ENCODE measurements around the gene FAM3D. TPM values are rescaled to one million over a fixed set of nuclear protein-coding genes. Genes with fewer than 3 reads are reported as not detected.

The FAM3D gene
- polyA plus RNA-seq, 1 of the 3 experiments (the other 2 are of a cell fraction), result not detected

GRCh38 chr3:58661836-58662420 lies 4.6 kb downstream of the FAM3D start:
- H3F3A ChIP-seq (replicated peaks; ENCODE audit: insufficient read depth), result no peaks in the 10 kb centered on the region
- no peak for TF ChIP-seq PBX3 (IDR thresholded peaks at IDR 0.05)
- TF ChIP-seq, protein P1, sequence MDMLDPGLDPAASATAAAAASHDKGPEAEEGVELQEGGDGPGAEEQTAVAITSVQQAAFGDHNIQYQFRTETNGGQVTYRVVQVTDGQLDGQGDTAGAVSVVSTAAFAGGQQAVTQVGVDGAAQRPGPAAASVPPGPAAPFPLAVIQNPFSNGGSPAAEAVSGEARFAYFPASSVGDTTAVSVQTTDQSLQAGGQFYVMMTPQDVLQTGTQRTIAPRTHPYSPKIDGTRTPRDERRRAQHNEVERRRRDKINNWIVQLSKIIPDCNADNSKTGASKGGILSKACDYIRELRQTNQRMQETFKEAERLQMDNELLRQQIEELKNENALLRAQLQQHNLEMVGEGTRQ (IDR thresholded peaks at IDR 0.05; ENCODE audit: borderline replicate concordance, low read depth, low read length), result no peak
- TF ChIP-seq SIN3A (IDR thresholded peaks at IDR 0.05; ENCODE audit: borderline replicate concordance, low read depth, low read length), result no peak
- no peak for TF ChIP-seq JUND (IDR thresholded peaks at IDR 0.05)
- TF ChIP-seq SMC3 (IDR thresholded peaks at IDR 0.05; ENCODE audit: low read depth, low read length), result no peak
- TF ChIP-seq MEF2A (IDR thresholded peaks at IDR 0.05; ENCODE audit: borderline replicate concordance, low read depth), result no peak
- TF ChIP-seq RXRA (IDR thresholded peaks at IDR 0.05; ENCODE audit: borderline replicate concordance, low read depth), result no peak
- TF ChIP-seq MXI1 (IDR thresholded peaks at IDR 0.05; ENCODE audit: low read depth, low read length), result no peak
- no peak for TF ChIP-seq CTCF (IDR thresholded peaks at IDR 0.05)
- TF ChIP-seq RFX5 (IDR thresholded peaks at IDR 0.05; ENCODE audit: low read length), result no peak
- no peak for TF ChIP-seq NFIC (IDR thresholded peaks at IDR 0.05; ENCODE audit: borderline replicate concordance)
- TF ChIP-seq, protein P2, sequence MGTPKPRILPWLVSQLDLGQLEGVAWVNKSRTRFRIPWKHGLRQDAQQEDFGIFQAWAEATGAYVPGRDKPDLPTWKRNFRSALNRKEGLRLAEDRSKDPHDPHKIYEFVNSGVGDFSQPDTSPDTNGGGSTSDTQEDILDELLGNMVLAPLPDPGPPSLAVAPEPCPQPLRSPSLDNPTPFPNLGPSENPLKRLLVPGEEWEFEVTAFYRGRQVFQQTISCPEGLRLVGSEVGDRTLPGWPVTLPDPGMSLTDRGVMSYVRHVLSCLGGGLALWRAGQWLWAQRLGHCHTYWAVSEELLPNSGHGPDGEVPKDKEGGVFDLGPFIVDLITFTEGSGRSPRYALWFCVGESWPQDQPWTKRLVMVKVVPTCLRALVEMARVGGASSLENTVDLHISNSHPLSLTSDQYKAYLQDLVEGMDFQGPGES (IDR thresholded peaks at IDR 0.05; ENCODE audit: low read depth, low read length), result no peak
- no peak for TF ChIP-seq ELF1 (IDR thresholded peaks at IDR 0.05)
- no peak for TF ChIP-seq FOSL2 (IDR thresholded peaks at IDR 0.05; ENCODE audit: borderline replicate concordance, low read depth)
- no peak for TF ChIP-seq TAF1 (IDR thresholded peaks at IDR 0.05; ENCODE audit: borderline replicate concordance, low read depth, low read length)
- no peak for TF ChIP-seq CHD2 (IDR thresholded peaks at IDR 0.05; ENCODE audit: low read length, partially characterized antibody)
- no peak for TF ChIP-seq USF1 (IDR thresholded peaks at IDR 0.05; ENCODE audit: borderline replicate concordance, low read depth)
- TF ChIP-seq POLR2AphosphoS5 (IDR thresholded peaks at IDR 0.05; ENCODE audit: low read depth, low read length), result no peak
- no peak for TF ChIP-seq REST (IDR thresholded peaks at IDR 0.05; ENCODE audit: low read depth, low read length)
- no peak for TF ChIP-seq NRF1 (IDR thresholded peaks at IDR 0.05; ENCODE audit: low read depth, low read length)
- no peaks in the 10 kb centered on the region for H3K79me2 ChIP-seq (ENCODE audit: insufficient read depth)
- no peaks in the 10 kb centered on the region for H3K36me3 ChIP-seq (replicated peaks in 1 of 2; ENCODE audit: control insufficient read depth in 1 of 2, insufficient read depth in 2 of 2, low read length in 1 of 2)
- 35% methylated on average over 6 of the region's 6 CpGs for WGBS (ENCODE audit: low lambda C conversion rate)
- H3K4me2 ChIP-seq, result no peak overlapping the region
- H3K27ac ChIP-seq (ENCODE audit: low read depth in 2 of 2, low read length in 1 of 2), result no peak overlapping the region
- no peaks in the 10 kb centered on the region for H3K9me3 ChIP-seq
- CTCF ChIA-PET, result interaction anchor here (1.0 kb wide), 1 partner anchor 18 kb away, joined by 3 read pairs; no protein-coding TSS in a partner anchor
- no peaks in the 10 kb centered on the region for H3K4me1 ChIP-seq (ENCODE audit: control insufficient read depth in 1 of 2, insufficient read depth in 2 of 2, low read depth in 1 of 2, low read length in 1 of 2)
- POLR2A ChIA-PET, result no interaction called here
- no peak overlapping the region for H2AFZ ChIP-seq (ENCODE audit: low read depth)
- peaks cover 3% of the 10 kb centered on the region; the same call in 1 of the 2 replicates for H3K27me3 ChIP-seq (ENCODE audit: insufficient read depth)
- H4K20me1 ChIP-seq (ENCODE audit: insufficient read depth), result no peaks in the 10 kb centered on the region
- H3K4me3 ChIP-seq (ENCODE audit: low read depth in 2 of 2, low read length in 1 of 2), result no peak overlapping the region
- no peaks in the 10 kb centered on the region for H3K9me2 ChIP-seq
- no peak for DNase-seq
- H3K9ac ChIP-seq, result no peak overlapping the region

Measured in SK-N-SH (cell line).